GM12873 (cell line): ENCODE results near the gene C14orf119.
A peak's percentile ranks its signal among the peaks of the same experiment; 100 is the strongest.

Source experiments
- CTCF ChIP-seq: IDR thresholded peaks from 2 replicates; pipeline ENCODE4 v1.5.1; 2012; ENCODE audit warnings: low read depth, mild to moderate bottlenecking, moderate library complexity, low read length, control low read depth; ENCODE audit not compliant: insufficient read depth; ENCODE audit errors: missing control alignments

The C14orf119 gene

GRCh38 chr14:23066368-23066767 lies 28.9 kb upstream of the C14orf119 start:
- no peak for TF ChIP-seq CTCF

GRCh38 chr14:23066855-23067744 lies 28.2 kb upstream of the C14orf119 start:
- no peak for TF ChIP-seq CTCF

- TF ChIP-seq CTCF: no peak
Measured at GRCh38 chr14:23067847-23068788, 27.2 kb upstream of the C14orf119 start.

GRCh38 chr14:23068789-23069412 lies 26.4 kb upstream of the C14orf119 start:
- TF ChIP-seq CTCF: peak; percentile 97

GRCh38 chr14:23069413-23069806 lies 25.9 kb upstream of the C14orf119 start:
- no peak for TF ChIP-seq CTCF

GRCh38 chr14:23070262-23071129 lies 24.8 kb upstream of the C14orf119 start:
- TF ChIP-seq CTCF: no peak
